HG03439 (cell line): ENCODE data around the gene DIDO1.
"Not testable (repeated sequence)": the region's sequence is repeated elsewhere in the genome, so short reads cannot be mapped to it uniquely, and the experiment has no call there.

Experiments
- ATAC-seq: cut with Tn5 transposase; IDR thresholded peaks from one replicate; pipeline ENCODE4 v1.9.1; 2021; ENCODE audit warnings: mild to moderate bottlenecking, moderate library complexity; ENCODE audit not compliant: unreplicated experiment

DIDO1 gene

DNA sequence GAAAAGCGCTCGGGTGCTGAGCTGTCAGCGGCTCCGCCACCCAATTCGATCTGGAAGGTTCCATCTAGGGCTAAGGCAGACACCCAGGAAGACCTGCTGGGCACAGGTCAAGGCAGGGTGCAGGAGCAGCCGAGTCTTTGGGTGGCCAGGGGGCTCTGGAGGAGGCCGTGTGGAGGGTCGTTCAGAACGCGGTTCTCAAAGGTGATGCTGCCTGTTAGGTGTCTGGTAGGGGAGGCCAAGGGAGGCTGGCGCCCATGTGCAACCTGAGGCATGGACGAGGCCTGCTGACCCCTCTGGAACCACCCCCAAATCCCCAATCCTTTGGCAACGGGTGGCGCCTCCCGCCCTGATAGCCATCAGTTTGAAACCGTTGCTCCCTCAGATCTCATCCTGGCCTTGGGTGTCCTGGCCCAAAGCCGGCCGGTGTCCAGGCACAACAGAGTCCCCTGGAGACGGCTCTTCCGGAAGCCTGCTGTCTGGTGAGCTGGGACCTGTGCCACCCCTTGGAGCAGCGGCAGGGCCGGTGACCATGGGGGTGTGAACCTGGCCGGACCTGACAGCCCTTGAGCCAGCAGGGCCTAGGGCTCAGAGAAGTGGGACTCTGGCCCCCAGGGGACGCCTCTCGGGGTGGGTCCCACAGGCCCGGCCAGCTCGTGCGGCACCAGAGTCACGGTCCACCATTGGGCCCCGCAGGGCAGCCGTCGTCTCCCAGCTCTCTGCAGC lies 36.7 kb upstream of the DIDO1 start:
- ATAC-seq, result no peak

DNA sequence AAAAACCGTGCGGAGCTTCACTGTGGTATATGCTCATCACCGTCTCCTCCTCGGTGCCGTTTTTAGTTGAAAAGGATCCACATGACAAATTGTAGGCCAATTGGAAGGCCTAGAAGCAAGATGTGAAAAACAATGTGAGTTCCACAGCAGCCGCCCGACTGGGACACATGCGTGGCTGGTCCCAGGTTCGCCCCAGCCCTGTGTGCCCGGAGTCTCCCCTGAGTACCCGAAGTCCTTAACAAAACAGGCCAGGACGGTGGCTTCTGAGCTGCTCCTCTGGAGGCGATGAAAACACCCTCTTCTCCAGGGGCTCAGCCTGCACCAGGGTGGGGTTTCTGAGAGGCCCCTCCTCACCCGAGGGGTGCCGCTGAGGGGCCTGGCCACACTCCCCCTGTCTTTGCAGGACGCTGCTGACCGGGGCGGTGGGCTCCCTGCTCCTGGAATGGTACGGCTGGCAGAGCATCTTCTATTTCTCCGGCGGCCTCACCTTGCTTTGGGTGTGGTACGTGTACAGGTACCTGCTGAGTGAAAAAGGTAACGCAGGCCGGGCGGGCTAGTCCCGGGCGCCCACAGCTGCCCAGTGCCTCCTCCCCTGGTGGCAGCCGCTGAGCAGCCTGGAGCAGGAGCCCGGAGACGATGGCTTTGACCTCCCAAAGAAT lies 36.0 kb upstream of the DIDO1 start:
- ATAC-seq, result no peak

DNA sequence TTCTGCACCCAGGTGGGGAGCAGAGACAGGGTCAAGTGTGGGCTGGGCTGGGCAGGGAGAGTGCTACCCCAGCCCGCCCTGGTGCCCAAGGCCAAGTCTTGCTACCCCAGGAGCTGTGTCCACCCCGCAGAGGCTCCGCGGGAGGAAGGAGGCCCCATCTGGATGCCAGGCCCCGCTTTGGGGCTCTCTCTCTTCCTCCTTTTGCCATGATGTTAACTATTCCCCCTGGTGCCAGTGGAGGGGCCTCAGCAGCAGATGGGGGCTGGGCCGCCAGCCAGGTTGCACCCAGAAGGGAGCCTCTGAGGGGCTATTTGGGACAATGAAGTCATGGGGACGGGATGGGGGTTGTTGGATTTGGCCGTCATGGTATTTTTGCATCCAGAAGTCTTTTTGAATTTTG lies 35.5 kb upstream of the DIDO1 start:
- no peak for ATAC-seq

DNA sequence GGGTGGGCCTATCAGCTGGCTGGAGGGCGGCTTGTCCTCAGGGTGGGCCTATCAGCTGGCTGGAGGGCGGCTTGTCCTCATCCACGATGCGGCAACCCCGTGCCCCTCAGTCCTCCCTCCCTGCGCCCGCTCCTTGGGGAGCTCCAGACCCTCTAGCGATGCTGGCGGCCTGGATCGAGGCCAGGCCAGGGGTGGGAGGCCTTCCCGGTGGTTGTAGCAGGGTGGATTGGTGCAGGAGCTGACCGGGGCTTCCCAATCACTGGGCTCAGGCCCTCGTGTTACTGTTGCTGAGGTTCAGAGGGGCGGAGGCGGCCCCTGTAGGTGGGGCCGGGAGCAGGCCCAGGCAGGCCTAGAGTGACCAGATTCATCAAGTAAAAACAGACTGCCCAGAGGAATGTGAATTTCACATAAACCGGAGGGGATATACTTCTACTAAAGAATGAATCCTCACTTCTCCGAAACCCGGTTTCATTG lies 35.0 kb upstream of the DIDO1 start:
- no peak for ATAC-seq

DNA sequence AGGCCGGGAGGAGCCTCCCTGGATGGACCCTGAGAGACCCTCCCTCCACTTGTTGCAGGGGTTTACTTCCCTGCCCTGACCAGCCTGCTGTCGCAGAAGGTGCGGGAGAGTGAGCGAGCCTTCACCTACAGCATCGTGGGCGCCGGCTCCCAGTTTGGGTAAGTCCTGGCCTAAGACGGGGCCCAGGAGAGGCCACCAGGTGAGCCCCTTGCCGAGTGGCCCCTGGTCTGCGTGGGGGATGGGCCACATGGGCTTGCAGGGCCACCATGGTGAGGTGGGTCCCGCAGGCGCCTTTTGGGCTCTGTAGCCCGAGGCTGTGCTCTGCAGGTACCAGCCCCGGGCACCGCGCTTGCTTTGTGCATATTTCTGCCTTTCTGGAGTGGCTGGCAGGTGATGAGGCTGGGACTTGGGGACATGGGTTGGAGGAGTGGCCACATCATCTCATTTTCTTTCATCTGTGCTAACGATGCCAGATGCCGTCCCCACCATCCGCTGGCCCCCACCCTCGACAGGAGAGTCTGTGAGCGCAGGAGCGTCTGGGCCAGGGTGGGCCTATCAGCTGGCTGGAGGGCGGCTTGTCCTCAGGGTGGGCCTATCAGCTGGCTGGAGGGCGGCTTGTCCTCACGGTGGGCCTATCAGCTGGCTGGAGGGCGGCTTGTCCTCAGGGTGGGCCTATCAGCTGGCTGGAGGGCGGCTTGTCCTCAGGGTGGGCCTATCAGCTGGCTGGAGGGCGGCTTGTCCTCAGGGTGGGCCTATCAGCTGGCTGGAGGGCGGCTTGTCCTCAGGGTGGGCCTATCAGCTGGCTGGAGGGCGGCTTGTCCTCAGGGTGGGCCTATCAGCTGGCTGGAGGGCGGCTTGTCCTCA lies 34.4 kb upstream of the DIDO1 start:
- ATAC-seq, result not testable (repeated sequence)

DNA sequence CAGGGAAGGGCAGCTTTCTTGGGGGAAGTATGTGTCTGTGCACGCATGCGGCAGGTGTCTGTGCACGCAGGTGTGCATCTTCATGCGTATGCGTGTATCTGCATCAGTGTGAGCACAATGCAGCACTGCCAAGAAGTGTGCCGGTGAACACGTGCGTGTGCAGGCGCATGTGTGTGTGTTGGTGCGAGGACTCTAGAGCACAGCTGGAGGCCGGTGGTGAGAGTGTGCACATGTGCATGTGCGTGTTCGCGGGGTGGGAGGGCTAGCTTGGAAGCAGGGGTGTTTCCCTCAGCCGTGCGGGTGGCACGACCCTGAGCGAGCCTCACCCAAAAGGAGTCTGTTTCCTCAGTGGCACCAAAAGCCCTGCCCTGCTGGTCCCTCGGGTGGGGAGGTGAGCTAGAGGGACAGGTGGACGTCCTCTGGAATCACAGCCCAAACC lies 33.7 kb upstream of the DIDO1 start:
- ATAC-seq, result no peak

DNA sequence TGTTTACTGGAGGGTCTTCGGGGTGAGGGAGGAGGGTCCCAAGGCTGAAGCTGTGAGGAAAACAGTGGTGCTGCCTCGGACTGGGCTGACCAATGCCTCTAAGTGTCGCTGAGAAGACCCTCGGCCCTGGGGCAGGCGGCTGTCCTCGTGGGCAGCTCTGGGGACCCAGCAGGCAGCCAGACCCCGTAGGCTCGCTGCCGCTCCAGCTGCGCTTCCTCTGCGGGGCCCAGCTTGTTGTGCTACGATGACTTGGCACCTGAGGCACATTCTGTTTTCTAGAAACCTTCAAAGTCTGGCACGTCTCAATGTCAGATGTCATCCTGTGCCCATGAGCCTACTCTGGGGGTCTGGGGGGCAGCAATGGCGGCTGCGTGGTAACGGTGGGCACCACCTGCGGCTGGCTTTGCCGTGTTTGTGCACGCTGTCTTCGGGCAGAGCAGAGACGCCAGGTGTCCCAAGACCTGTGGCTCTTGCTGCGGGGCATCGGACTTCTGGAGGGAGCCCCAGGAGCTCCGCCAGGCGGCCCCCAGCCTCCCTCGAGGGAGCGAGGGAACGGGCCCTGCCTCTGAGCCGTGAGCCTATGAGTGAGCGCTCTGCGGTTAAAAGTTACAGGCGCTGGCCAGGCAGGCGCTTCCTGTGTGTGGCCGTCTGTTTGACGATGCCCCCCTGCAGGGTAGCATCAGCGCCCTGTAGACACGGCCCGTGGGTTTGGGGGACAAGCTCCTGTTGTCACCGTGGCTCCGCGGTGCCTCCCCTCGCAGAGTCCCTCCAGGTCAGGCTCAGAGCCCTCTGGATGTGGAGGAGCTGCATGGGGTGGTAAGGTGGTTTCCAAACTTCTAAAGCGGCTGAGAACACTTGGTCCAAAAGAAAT lies 33.0 kb upstream of the DIDO1 start:
- no peak for ATAC-seq

DNA sequence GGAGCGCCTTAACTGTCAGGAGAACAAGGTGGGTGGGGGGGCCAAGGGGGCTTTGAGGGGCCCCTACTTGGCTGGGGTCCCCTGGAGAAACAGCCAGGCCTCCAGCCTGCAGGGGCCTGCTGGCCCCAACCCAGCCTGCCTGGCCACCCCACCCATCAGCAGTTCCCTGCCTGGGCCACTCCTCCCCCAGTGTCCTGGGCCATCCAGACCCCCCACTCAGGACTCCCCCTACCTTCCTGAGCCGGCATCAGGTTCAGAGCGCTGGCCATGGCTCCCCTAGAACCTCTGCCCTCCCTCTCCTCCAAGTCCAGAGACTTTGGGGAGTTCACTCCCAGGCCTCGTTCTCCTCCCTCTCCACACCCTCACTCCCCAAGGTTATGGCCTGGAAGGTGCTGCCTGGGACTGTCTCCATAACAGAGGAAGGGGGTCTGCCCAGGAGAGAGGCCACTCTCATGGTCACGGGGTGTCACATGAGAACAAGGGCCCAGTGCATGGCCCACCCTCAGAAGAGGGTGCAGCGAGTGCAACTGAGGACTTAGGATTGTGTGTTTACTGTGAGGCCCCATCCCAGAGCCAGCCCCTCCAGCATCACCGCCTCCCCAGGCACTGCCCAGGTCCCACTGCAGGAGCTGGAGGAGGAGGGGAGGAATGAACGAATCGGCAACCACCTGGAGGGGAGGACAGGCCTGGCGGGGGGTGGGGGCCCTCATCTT lies 32.2 kb upstream of the DIDO1 start:
- ATAC-seq, result no peak

DNA sequence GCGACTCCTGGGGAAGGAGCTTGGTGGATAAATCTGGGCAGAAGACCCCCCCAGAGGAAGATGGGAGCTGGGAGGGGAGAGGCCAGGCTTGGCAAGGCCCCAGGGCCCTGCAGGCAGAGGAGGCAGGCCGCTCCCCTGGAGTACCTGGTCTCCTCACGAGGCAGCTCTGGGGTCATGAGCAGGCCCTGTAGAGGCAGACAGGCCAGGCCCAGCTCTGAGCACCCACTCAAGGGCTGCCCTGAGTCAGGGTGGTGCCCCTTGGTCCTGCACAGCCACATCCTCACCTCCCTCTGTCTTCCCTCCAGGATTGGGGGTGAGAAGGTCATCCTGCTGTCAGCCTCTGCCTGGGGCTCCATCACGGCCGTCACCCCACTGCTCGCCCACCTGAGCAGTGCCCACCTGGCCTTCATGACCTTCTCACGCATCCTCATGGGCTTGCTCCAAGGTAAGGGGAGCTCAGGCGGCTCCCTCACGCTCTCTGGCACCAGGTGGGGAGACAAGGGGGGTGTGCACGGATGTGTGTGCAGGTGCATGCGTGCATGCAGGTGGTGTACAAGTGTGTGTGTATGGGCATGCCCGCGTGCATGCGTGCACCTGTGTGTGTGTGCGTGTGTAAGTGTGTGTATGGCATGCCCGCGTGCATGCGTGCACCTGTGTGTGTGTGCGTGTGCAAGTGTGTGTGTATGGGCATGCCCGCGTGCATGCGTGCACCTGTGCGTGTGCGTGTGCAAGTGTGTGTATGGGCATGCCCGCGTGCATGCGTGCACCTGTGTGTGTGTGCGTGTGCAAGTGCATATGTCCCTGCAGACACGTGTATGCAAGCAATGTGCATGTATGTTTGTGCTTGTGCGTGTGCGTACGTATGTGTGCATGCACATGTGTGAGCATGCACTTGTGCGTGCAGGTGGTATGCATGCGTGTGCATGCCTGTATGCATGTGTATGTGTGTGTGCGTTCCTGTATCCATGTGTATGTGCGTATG lies 31.1 kb upstream of the DIDO1 start:
- no peak for ATAC-seq

DNA sequence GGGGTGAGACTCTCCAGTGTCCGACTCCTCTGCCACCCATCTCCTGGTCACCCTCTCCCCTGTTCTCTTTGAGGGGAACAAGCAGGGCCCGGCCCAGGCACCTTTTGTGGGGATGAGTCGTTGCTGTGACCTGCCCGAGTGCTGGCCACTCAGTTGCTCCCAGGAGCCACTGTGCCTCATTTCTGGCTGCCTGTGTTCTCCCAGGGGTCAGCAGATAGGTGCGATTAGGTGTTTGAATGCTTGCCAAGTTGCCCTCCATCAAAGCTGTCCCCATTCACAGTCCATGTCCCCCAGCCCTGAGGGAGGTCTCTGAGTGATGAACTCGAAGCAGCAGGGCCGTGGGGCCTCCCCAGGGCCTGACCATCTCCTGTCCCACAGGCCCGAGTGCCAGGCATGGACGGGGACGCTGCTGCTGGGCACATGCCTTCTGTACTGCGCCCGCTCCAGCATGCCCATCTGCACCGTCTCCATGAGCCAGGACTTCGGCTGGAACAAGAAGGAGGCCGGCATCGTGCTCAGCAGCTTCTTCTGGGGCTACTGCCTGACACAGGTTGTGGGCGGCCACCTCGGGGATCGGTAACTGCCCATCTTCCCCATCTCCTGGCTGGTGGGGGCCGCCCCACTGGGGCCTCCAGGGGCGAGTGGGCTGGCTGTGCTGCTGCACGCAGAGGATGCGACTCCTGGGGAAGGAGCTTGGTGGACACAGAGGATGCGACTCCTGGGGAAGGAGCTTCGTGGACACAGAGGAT lies 30.3 kb upstream of the DIDO1 start:
- ATAC-seq, result no peak

DNA sequence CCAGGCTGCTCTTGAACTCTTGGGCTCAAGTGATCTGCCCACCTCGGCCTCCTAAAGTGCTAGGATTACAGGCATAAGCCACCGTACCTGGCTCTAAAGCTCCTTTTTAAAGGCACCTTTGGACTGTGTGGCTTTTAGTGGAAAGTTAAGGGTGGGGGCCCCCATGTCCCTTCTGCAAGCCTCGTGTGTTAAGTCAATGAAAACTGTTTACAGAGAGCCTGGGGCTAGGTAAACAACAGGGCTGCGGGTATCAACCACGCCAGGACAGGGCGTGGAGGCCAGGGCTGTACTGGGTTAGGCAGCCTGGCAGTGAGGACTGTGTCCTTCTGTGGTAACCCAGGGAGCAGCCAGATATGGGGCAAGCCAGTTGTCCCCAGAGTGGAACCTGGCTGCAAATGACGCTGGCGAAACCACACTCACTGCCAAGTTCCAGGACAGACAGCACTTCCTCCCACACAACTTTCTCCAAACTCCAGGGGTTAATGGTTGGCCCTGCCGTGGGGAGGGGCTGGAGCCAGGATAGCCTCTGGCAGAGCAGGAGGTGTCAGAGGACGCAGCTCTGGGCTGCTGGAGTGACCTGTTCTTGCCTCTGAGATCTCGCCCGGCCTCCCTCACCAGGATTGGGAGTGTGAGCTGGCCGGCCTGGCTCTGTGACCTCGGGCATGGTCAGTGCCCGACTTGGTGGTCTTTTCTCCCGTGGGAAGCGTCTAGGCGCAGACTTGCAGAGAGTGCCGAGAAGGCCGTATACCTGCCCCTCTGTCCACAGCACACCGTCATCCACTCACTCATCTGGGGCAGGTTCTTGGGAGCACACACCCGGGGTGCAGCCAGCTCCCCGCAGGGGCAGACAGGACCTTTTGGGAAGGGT lies 29.4 kb upstream of the DIDO1 start:
- no peak for ATAC-seq

DNA sequence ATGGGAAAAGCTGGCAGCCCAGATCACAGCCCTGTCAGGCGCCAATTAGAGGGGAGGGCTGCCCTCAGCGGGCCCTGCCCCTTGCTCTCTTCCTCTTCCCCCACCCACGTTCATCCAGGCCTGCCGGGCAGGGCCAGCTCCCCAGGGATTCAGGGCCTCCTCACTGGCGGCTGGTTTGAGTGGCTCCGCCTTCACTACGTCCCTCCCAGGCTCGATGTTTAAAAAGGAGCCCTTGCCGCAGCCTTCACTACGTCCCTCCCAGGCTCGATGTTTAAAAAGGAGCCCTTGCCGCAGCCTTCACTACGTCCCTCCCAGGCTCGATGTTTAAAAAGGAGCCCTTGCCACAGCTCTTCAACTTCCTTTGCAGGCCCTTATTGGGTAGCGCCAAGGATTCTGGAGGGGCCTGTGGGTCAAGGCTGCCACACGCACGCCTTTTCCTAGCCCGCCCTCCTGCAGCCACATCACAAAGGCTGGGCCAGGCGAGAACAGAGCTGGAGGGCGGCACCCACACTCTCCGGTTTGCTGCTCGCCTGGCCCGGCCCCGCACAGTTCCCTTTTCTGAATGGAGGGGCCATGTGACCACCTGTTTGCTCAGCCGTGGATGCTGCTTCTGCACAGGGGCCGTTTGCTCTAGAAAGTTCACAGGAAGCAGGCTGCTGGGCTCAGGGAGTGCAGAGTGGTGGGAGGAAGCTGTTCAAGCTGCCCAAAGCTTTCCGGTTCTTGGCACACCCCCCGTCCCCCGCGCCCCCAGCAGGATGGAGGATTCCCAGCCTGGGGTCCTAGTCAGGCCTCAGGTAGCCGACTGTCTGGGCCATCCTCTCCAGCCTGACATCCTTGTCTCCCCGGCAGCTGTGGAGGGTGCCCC lies 27.8 kb upstream of the DIDO1 start:
- ATAC-seq, result peak; percentile 42

DNA sequence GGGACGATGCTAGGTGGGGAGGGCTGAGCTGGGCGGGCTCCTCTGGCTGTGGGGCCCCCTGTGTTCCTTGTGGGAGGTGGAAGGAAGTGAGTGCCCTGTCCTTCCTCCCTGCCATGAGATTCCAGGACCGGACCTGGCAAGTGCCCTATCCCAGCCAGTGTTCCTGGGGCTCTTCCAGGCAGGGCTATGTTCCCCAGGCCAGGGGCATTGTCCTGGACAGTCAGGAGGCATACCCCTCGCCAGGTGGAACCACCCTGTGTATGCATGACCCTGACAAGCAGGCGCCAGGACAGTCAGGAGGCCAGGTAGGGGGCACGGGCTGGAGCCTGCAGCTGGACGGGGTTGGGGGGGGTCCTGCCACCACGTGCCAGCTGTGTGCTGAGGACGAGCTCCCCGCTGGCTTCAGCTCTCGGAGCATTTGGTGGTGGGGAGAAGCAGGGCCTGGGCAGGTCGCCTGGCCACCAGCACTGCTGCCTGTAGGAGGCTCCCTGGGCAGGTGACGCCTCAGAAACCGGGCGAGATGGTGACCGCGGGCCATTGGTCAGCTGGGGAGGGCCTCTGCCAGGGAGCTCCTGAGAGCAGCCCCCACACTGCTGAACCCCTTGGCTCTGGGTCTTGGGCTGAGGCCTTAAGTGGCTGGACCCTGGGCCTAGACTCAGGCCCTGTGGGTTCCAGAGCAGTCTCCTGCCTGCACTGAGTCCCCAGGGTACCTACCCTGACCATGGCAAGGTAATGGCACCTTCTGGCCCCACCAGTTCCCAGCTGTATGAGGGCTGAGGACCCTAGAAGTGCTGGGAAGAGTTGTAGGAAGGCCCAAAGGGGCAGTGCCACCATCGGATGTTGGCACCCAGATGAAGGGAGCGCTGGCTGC lies 26.9 kb upstream of the DIDO1 start:
- peak; percentile 3 for ATAC-seq

DNA sequence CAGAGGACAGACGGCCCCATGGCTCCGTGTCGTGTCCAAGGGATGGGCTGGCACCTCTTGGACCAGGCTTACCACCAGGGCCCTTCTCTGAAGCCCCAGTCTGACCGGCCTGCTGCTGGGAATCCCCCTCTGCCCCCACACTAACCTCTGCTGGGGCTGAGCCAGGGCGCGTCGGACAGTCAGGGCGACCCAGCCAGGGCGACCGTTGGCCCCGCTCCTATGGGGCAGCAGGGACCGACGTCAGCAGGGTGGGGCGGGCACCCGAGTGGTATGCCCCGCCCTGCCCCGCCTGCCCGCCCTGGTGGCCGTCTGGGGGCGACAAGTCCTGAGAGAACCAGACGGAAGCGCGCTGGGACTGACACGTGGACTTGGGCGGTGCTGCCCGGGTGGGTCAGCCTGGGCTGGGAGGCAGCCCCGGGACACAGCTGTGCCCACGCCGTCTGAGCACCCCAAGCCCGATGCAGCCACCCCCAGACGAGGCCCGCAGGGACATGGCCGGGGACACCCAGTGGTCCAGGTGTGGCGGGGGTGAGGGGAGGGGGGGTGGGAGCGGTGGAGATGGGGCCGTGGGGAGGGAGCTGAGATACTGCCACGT lies 26.2 kb upstream of the DIDO1 start, which contains the start of gene SLC17A9:
Gene SLC17A9, plus strand, starts transcription at position 337 of the 595 bp plus-strand sequence. Its CDS starts 122 bp downstream, at position 459.
- ATAC-seq, result peak; percentile 55

DNA sequence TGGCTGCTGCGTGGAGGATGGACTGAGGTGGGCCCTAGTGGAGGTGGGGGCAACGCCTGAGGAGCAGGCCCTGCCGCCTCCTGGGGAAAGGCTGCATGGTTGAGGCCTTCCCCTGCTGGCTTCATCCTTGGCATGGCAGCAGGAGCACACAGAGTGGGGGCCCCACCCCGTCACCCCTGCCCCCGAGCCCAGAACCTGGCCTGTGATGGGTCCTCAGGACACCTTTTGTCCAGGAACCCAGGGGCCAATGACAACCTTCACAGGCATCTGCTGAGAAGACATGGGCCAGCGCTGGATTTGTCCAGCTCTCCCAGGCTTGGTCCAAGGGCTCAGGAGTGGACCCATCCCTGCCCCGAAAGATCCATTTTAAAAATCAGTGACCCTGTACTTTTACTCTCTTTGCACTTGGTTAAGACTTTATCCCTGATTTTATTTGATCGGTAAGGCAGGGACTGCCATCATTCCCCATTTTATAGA lies 25.6 kb upstream of the DIDO1 start:
- no peak for ATAC-seq
